HG02798 (cell line): ENCODE data around the gene RYR1.
"Not testable (repeated sequence)": the region's sequence is repeated elsewhere in the genome, so short reads cannot be mapped to it uniquely, and the experiment has no call there.

ENCODE experiments used
- ATAC-seq: cut with Tn5 transposase; IDR thresholded peaks from one replicate; pipeline ENCODE4 v1.9.1; 2021; ENCODE audit warnings: mild to moderate bottlenecking; ENCODE audit not compliant: unreplicated experiment, poor library complexity

The RYR1 gene

DNA sequence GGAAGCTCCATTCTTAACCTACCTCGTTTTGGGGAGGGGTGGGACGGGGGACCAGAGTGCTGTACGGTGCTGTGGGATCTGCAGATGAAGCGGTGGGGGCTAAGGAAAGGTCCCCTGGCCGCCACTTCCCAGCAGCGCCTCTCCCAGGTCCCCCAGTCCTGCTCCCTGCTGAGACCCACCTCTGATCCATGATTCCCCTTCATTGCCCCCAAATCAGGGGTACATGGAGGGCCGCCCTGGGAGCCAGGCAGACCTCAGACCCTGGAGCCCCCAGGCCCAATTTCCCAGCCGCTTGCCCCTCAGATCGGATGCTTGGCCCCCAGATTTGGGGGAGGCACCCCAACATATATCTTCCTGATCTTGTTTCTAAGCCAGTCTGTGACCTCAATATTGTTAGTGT lies 34.4 kb upstream of the RYR1 start:
- no peak for ATAC-seq

DNA sequence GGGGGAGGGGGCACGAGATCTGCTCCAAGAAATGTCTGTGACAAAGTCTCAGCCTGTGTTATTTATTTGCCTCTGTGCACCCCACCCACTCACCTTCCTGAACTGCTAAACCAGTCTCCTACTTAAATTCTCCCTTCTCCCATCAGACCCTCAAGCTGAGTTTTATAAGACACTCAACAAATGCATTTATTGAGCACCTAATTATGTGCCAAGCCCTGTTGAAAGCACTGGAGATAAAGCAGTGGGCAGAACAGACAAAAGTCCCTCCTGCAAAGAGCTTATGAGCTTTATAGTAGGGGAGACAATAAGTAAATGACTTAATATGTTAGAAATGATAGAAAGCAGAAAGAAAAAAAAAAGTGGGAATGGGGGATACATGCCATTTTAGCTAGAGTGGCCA lies 34.0 kb upstream of the RYR1 start:
- ATAC-seq = no peak

DNA sequence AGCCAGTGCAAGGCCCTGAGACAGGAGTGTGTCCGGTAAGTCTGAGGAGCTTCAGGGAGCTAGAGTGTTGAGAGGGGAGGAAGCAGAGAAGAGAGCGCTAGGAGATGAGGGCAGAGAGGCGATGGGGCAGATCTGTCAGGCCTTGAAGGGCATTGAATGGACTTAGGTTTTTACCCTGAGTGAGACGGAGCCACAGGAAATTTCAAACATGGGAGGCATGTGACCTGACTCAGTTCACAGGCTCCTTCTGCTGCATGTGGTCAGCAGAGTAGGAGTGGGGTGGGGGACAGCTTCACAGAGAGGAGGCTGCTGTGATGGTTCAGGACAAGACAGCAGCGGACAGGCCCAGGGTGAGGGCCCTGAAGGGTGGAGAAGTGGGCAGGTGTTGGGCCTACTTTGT lies 33.1 kb upstream of the RYR1 start:
- ATAC-seq = no peak

DNA sequence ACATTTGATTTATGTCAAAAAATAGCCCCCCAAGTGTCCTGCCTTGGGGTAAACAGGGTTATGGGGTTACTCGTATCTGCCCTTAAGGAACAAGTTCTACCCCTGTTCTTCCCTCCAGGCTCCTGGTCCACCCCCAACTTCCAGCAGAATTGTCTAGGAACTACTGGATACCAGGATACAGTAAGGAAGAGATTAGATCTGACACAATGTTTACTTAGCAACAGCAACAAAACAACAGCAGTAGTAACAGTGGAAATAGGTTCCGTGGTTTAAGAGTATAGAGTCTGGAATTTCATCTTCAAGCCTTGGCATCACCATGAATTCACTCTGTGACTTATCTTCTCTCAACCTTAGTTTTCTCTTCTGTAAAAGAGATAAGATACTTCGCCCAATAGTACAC lies 32.3 kb upstream of the RYR1 start:
- no peak for ATAC-seq

DNA sequence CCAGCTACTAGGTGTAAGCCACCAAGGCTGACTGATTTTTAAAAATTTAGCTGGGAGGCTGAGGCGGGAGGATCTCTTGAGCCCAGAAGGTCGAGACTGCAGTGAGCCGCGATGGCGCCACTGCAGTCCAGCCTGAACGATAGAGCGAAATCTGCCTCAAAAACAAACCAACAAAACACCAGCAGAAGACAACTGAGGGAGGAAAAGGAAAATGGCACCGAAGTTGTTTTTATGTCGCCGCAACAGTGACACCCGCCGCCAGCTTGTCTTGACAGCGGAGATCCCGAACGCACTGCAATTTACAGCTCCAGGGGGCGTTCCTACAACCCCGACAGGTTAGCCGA lies 30.9 kb upstream of the RYR1 start:
- no peak for ATAC-seq

DNA sequence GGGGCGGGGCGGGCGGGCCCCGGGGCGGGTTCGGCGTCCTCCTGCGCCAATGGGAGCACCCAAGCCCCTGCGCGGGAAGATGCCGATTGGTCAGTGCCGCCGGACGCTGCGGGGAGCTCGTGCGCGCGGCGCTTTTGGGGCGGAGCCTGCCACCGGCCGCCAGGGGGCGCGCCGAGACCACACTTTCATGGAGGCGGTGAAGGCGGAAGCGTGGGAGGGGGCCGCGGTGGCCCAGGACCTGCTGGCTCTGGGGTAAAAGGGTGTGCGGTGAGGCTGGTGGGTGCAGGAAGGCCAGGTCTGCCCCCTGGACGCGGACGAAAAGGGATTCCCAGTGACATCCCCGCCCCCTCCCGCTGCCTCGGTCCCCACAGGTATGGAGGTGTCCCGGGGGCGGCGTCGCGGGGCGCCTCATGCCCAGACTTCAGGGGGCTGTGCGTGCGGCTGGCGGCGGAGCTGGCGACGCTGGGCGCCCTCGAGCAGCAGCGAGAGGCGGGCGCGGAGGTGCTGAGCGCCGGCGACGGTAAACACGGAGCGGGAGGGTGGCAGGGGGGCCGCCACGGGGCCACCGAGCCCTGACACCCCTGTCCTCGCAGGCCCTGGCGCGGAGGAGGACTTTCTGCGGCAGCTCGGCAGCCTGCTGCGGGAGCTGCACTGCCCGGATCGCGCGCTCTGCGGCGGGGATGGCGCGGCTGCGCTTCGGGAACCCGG lies 30.4 kb upstream of the RYR1 start, which contains the start of gene FAM98C:
Gene FAM98C (plus strand): TSS at position 127 of the 708 bp plus-strand sequence. CDS start 61 bp downstream, at position 188.
- ATAC-seq = peak; percentile 96

DNA sequence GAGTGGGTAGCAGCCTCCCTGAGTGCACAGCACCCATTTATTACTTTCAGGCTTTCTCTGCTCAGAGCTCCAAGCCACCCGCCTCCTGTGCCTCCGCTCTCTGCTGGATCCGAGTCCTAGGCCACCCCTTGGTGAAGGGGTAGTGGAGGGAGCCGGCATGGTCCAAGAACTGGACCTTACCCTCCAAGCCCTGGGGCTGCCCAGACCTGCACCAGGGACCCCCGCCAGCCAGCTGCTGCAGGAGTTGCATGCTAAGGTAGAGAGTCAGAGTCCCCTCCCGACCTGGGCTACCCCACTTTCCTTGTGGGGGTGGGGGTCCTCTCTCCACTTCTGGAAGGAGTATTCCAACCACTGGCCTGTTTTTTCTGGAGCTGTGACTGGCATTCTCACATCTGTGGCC lies 28.6 kb upstream of the RYR1 start:
- no peak for ATAC-seq

DNA sequence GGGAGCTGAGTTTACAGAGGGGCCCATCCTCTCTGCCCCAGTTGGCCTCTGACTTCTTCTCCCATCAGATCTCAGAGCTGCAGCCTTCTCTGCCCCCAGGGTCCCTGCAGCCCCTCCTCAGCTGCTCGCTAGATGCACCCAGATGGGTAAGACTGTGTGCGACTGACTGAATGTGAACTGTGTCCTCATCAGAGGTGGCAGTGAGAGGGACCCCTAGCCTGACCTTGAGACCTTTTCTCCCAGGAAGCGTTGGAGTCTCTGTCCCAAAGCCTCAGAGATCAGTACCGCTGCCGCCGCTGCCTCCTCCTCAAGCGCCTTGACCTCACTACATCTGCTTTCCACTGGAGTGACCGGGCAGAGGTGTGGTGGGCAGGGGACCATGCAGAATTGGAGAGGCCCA lies 28.2 kb upstream of the RYR1 start:
- no peak for ATAC-seq

DNA sequence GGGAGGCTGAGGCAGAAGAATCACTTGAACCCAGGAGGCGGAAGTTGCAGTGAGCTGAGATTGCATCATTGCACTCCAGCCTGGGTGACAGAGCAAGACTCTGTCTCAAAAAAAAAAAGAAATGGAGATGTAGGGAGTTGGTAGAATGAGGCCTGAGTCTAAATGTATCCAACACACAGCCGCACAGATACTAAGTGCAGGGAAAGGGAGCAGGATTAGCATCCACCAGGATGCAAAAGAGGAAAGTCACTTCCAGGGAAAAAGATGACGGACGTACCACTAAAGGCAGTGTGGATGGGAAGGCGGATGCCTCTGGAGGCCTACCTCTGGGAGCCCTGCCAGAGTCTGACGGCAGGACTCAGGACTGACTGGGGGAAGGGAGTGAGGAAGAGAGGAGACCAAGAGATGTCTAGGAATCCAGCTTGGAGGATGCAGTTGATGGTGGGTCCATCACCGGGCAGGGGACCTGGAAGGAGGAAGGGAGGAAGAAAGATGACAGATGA lies 23.8 kb upstream of the RYR1 start:
- no peak for ATAC-seq

DNA sequence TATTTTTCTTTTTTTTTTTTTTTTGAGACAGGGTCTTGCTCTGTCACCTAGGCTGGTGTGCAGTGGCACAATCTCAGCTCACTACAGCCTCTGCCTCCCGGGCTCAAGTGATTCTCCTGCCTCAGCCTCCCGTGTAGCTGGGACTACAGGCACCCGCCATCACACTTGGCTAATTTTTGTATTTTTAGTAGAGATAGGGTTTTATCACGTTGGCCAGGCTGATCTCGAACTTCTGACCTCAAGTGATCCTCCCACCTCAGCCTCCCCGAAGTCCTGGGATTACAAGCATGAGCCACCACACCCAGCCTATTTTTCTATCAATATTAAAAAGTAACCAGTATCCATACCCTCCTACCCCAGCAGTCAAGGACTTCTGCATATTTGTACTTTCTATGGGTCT lies 23.1 kb upstream of the RYR1 start:
- ATAC-seq = not testable (repeated sequence)

DNA sequence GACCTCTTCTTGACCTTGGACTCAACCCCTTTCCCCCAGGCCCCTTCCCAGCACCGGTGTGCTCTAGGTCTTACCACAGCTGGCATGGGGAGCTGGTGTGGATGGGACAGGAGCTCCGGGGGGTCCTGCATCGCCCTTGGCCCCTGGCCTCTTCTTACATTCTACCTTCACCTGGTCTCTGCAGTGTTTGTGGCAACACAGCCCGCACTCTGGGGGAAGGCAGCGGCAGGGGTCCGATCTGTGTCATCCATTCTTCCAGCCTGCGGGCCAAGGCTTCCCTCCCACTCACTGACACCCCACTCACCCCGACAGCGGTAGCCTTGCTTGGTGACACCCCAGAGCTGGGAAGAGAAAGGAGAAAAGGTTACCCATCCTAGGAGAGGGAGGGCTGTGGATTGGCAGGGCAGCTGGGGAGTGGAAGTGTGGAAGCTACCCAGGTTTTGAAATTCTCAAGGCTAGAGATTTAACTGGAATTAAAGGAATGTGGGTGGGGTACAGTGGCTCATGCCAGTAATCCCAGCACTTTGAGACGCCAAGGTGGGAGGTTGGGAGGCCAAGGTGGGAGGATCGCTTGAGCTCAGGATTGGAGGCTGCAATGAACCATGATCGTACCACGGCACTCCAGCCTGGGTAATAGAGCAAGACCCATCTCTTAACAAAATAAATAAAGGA lies 22.3 kb upstream of the RYR1 start:
- no peak for ATAC-seq

DNA sequence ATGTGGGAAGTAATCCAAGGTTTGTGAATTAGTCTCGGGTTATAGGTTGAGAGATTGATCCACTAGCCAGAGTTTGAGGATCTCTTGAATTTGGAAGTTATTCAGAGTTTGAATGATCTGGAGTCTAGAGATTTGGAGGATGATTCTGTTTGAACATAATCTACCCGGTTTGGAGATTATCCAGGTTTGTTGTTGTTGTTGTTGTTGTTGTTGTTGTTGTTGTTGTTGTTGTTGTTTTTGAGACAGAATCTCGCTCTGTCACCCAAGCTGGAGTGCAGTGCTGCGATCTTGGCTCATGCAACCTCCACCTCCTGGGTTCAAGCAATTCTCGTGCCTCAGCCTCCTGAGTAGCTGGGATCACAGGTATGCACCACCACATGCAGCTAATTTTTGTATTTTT lies 21.6 kb upstream of the RYR1 start:
- not testable (repeated sequence) for ATAC-seq

DNA sequence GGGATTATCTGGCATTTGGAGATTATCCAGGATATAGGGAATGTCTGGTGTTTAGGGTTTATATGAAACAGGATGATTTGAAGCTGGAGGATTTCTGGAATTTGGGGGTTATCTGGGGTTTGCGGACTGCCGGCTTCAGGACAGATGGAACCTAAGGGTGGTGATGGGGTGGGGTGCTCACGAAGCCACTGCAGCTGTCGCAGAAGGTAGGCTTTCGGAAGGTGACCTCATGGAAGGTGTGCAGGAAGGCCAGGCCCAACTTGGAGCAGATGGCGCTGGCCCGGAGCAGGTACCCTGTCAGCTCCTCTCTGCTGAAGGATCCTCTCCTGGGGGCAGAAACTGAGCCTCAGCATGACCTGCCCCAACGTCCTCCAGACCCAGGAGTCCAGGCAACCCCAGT lies 21.0 kb upstream of the RYR1 start:
- no peak for ATAC-seq

DNA sequence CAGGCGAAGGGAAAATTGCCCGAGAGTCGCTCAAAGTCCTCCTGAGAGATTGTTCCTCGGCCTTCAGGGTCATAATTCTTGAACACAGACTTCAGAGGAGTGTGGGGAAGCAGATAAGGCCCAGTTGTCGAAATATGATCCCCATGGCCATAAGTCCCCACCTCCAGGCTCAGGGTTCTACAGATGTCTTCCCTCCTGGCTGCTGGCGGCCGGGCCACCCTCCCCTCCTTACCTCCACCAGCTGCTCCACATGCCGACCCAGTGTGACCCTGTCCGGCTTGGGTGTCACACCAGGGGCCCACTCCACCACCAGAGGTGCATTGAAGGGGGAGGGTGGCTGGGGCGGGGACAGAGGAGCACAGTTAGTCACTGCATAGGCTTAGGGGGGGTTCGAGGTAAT lies 20.5 kb upstream of the RYR1 start:
- ATAC-seq = no peak

DNA sequence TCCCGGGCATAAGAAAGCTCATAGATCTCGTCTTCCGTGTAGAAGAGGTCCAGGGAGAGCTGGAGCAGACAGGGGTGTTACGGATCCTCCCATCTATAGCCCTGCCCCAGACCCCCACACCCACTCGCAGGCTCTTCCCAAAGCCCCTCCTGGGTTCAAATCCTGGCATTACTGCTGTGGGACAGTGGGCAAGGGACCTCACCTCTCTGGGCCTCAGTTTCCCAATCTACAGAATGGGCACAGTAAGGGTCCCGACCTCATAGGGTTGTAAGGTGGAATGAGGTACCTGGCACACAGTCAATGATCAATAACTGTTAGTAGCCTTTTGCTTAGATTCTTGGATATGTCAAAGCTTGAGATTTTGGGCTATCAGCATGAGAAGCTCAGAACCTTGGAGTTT lies 20.1 kb upstream of the RYR1 start:
- no peak for ATAC-seq

DNA sequence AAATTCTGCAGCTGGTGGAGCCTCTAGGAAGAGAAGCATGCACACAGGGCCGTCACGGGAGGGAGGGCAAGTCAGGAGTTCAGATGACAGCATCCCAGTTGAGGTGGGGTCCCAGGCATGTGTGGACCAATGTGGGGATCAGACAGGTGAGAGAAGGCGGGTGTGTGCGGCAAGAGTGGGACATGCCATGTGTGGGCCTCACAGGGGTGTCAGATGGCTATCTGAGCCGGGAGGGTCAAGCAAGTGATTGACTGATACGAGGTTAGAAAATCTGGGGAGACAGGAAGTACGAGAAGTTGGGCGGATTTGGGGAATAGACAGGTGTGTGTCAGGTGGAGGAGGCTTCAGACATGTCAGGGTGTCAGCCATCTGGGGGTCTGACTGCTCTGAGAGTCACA lies 16.3 kb upstream of the RYR1 start:
- ATAC-seq = no peak

DNA sequence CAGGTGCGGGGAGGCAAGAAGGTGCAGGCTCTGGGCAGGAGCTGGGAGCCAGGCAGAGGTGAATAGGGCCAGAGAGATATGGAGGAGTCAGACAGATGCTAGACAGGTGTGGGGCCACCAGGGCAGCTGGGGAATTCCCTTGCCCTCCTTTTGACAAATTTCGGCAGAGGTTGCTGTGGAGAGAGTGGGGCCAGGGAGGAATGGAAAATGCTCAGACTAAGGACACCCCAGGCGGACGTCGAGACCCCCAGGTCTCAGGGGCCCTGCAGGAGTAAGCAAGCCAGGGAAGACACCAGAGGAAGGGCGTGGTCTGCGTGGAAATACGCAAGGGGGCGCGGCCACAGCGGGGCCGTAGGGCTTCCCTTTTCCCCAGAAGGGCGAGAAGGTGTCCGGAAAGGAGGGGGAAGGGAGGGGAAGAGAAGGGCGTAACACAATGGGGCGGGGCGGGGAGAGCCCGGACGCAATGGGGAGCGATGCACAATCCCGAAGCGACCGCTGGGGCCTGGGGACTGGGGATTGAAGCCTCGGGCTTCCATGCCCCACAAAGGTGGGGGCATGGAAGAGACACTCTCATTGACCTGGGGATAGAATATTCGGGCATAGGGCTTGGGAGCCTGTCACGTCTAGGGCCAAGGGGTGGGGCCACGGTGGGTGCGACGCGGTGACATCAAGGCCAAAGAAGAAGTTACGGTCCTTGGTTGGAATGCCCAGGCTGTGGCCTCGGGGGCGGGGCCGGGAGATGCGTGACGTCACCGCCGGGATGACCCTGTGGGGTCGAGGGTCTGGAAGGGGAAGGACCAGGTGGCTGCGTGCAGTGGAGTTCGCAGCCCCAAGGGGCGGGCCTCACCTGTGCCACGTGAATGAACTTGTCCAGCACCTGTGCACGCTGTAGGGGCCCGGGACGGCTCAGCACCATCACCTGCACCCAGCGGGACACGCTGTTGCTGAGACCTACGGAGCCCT lies 15.7 kb upstream of the RYR1 start:
- ATAC-seq = no peak

DNA sequence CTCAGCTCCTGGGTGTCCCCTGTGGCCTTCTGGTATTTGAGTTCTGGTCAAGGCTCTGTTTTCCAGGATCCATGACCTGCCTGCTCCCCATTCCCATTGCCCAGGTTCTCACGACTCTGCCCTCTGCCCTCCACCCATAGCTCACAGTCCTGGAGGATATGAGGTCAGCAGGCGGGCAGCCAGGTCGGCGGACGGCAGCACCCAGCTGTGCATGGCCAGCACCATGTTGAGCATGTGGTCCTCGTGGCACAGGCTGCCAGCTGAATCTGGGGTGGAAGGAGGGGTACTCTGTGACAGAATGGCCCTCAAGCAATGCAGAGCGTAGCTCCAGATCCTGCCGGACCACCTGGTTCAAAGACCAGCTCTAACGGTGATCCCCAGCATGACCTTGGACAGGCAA lies 12.6 kb upstream of the RYR1 start:
- no peak for ATAC-seq

DNA sequence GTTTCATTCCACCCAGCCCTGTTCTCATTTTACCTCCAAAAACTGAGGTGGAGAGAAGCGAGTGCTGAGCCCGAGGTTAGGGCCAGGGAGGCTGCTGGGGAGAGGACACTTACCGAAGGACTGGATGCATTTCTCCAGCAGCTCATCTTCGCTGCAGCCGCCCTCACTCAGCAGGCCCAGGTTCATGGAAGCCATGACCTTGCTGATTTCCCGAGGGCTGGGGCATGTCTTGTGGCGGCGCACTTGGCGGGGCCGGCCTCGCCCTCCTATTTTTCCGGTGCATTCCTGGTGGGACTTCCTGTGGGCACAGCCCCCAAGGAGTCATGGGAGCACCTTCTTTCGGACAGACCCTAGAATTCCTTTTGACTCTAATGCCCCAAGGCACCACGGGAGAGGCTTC lies 11.6 kb upstream of the RYR1 start:
- ATAC-seq = no peak

DNA sequence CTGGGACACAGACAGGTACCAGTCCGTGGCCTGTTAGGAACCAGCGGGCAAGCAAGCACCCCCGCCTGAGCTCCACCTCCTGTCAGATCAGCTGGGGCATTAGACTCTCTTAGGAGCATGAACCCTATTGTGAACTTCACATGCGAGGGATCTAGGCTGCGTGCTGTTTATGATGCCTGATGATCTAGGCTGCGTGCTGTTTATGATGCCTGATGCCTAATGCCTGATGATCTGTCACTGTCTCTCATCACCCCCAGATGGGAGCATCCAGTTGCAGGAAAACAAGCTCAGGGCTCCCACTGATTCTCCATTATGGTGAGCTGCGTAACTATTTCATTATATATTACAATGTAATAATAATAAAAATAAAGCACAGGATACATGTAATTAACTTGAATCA lies 11.1 kb upstream of the RYR1 start:
- ATAC-seq = no peak

DNA sequence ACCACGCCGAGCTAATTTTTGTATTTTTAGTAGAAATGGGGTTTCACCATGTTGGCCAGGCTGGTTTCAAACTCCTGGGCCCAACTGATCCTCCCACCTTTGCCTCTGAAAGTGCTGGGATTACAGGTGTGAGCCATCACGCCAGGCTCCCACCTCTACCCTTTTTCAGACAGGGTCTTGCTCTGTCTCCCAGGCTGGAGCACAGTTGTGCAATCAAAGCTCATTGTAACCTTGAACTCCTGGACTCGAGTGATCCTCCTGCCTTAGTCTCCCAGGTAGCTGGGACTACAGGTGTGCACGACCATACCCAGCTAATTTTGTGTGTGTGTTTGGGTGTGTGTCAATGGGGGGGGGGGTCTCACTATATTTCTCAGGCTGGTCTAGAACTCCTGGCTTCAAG lies 9.2 kb upstream of the RYR1 start:
- ATAC-seq = no peak
